Testis (tissue), 3 donors: ENCODE results near the gene DLAT. TPM values are rescaled to one million over a fixed set of nuclear protein-coding genes. Genes with fewer than 3 reads are reported as not detected.
"Not testable (repeated sequence)": the region's sequence is repeated elsewhere in the genome, so short reads cannot be mapped to it uniquely, and the experiment has no call there.

Experiments
- DNase-seq: peaks from one replicate; pipeline ENCODE4 v3.0.0-alpha.2; 2019
- H3K27ac ChIP-seq, 2 donors: fragments of 200-600 bp; sonication (generic); one replicate each; pipeline ENCODE4 v1.5.1; 2019
- H3K27me3 ChIP-seq: fragments of 200-600 bp; sonication (generic); one replicate; pipeline ENCODE4 v1.5.1; 2019
- H3K36me3 ChIP-seq: fragments of 200-600 bp; sonication (generic); one replicate; pipeline ENCODE4 v1.5.1; 2017; ENCODE audit warnings: low read depth; ENCODE audit errors: missing control alignments
- H3K4me1 ChIP-seq: fragments of 200-600 bp; sonication (generic); one replicate; pipeline ENCODE4 v1.5.1; 2019
- H3K4me3 ChIP-seq, 2 donors: fragments of 200-600 bp; sonication (generic); one replicate each; pipeline ENCODE4 v1.5.1; 2017 to 2019
- H3K9me3 ChIP-seq: fragments of 200-600 bp; sonication (generic); one replicate; pipeline ENCODE4 v1.5.1; 2017
- CTCF ChIP-seq, 3 experiments: fragments of 450-650 bp in 2 of 3; fragments of 200-600 bp in 1 of 3; sonication (generic) in 1 of 3; IDR thresholded peaks; one replicate each; pipeline ENCODE4 v1.5.1; 2016 to 2019; ENCODE audit warnings: antibody characterized with exemption in 3 of 3, mild to moderate bottlenecking in 2 of 3, moderate library complexity in 1 of 3
- POLR2A ChIP-seq: fragments of 450-650 bp; IDR thresholded peaks from one replicate; pipeline ENCODE4 v1.6.1; 2017; ENCODE audit warnings: antibody characterized with exemption, mild to moderate bottlenecking, moderate library complexity
- WGBS, 2 donors: methylation state at CpG; one replicate each; pipeline ENCODE4 v1.1.5; 2018; 5-methylcytosine and 5-hydroxymethylcytosine counted together
- intact Hi-C: fragments of 100-400 bp; cut with DNase I; formaldehyde crosslinking; loops from one replicate; pipeline ENCODE4 v1.15.1; 2023; ENCODE audit warnings: low total_unique reads
- polyA plus RNA-seq: library from polyadenylated mRNA; stranded (reverse); fragments of 350-450 nt; fragmentation: Illumina TruSeq; extraction: RNeasy Lipid Tissue Mini Kit (QIAGEN cat#74804); gene quantifications from one replicate; pipeline ENCODE4 v1.2.3, GENCODE V29; 2014; ENCODE audit warnings: low read depth, low replicate concordance; ENCODE audit not compliant: insufficient read depth
- total RNA-seq, 2 donors: library from RNA; depleted of rRNA; stranded (reverse); fragments of >200 nt; gene quantifications; one replicate each; pipeline ENCODE4 v1.2.3, GENCODE V29; 2016

Gene DLAT
- total and polyA plus RNA-seq, 3 donors from 2014 or later, result 20.9 to 23.2 (median 21.9) TPM

DNA sequence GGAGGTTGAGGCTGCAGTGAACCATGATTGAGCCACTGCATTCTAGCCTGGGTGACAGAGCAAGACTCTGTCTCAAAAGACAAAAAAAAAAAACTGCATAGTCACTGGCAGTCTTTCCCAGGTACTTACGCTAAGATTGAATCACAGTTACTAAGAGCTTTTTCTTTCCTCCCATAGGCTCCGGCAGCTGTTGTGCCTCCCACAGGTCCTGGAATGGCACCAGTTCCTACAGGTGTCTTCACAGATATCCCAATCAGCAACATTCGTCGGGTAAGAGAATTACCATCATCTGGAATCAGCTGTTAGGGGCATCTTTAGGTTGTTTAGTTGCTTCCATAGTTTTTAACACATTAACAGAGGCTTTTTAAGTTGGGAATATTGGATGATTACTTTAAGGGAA, 19.8 kb downstream of the DLAT start:
- no peaks in the 10 kb centered on the region for H3K4me1 ChIP-seq
- H3K4me3 ChIP-seq, result no peak overlapping the region
- no peak for TF ChIP-seq POLR2A
- no peaks in the 10 kb centered on the region for H3K36me3 ChIP-seq
- 90 to 93% methylated on average over 4 of the region's 4 CpGs for WGBS, 2 donors
- no peaks in the 10 kb centered on the region for H3K9me3 ChIP-seq
- no peak for DNase-seq
- intact Hi-C loops, result no loop called here
- H3K27ac ChIP-seq, result no peak overlapping the region
- no peaks in the 10 kb centered on the region for H3K27me3 ChIP-seq

GRCh38 chr11:112046647-112047046, 21.4 kb downstream of the DLAT start:
- H3K4me3 ChIP-seq, H3K9me3 ChIP-seq, H3K4me1 ChIP-seq, H3K27ac ChIP-seq, H3K27me3 ChIP-seq, H3K36me3 ChIP-seq, intact Hi-C loops, DNase-seq: not testable (repeated sequence)
- WGBS, 2 donors, result 93 to 100% methylated on average over 2 of the region's 2 CpGs

DNA sequence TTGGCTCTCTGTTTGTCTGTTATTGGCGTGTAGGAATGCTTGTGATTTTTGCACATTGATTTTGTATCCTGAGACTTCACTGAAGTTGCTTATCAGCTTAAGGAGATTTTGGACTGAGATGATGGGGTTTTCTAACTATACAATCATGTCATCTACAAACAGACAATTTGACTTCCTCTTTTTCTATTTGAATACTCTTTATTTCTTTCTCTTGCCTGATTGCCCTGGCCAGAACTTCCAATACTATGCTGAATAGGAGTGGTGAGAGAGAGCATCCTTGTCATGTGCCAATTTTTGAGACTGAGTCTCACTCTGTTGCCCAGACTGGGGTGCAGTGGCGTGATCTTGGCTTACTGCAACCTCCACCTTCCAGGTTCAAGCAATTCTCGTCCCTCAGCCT, 23.0 kb downstream of the DLAT start:
- not testable (repeated sequence) for H3K36me3 ChIP-seq, H3K27ac ChIP-seq
- WGBS, 2 donors, result 94 to 95% methylated on average over 3 of the region's 3 CpGs

GRCh38 chr11:112049777-112050176, 24.6 kb downstream of the DLAT start:
- no peak for DNase-seq
- Histone ChIP-seq H3K27ac (no peak overlapping the region), H3K4me3 (no peak overlapping the region), H3K36me3 (no peaks in the 10 kb centered on the region), H3K9me3 (no peaks in the 10 kb centered on the region), H3K27me3 (no peaks in the 10 kb centered on the region), H3K4me1 (no peaks in the 10 kb centered on the region)
- TF ChIP-seq CTCF (IDR thresholded peaks at IDR 0.05) (no peak), POLR2A (no peak)
- 47 to 48% methylated on average over 2 of the region's 2 CpGs for WGBS, 2 donors
- intact Hi-C loops, result no loop called here

More for the DNA sequence above, 23.0 kb downstream of the DLAT start:
- H3K9me3 ChIP-seq, H3K27me3 ChIP-seq, intact Hi-C loops, H3K4me3 ChIP-seq, DNase-seq, H3K4me1 ChIP-seq: not testable (repeated sequence)

DNA sequence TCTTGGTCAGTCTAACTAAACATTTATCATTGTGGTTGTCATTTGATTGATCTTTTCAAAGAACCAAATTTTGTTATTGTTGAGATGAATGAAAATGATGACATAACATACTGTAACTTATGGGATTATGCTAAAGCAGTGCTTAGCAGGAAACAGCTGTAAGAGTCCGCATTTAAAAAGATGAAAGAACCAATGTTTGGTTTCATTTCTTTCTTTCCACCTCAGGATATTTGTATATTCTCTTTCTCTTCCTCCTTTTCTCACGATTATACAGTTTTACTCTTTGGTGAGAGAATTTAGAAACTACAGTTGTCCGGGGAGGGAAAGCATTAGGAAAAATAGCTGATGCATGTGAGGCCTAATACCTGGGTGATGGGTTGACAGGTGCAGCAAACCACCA, 25.5 kb downstream of the DLAT start:
- intact Hi-C loops, result no loop called here
- Histone ChIP-seq H3K4me3 (no peak overlapping the region), H3K4me1 (no peaks in the 10 kb centered on the region), H3K27me3 (no peaks in the 10 kb centered on the region), H3K36me3 (no peaks in the 10 kb centered on the region), H3K9me3 (no peaks in the 10 kb centered on the region), H3K27ac (no peak overlapping the region)
- DNase-seq, result no peak
- TF ChIP-seq POLR2A (no peak), CTCF (IDR thresholded peaks at IDR 0.05) (no peak)
- WGBS, 2 donors, result 85 to 87% methylated on average over 3 of the region's 3 CpGs

DNA sequence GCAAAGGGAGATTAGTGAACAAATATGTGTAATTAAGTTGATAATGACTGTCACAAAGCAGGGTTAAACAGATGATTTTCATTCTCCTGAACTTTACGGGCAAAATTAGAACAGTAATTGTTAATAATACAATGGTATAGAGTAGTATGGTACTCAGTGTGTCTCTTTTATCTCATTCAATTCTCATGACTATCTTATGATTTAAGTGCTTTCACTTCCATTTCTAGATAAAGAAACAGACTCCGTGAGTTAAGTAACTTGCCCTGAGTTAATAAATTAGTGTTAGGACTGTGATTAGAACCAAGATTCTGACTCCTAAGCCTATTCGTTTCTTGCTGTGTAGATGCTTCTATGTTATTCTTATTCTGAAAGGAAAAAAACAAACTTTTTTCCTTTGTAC, 26.6 kb downstream of the DLAT start:
- Histone ChIP-seq H3K27ac (no peak overlapping the region), H3K36me3 (no peaks in the 10 kb centered on the region), H3K9me3 (no peaks in the 10 kb centered on the region), H3K27me3 (no peaks in the 10 kb centered on the region), H3K4me1 (no peaks in the 10 kb centered on the region), H3K4me3 (no peak overlapping the region)
- TF ChIP-seq CTCF (IDR thresholded peaks at IDR 0.05), result no peak
- no peak for TF ChIP-seq POLR2A
- 75 to 81% methylated on average over 3 of the region's 3 CpGs for WGBS, 2 donors
- DNase-seq, result no peak
- intact Hi-C loops, result no loop called here
